HepG2 (cell line): Measurements from ENCODE around the gene BICRAL. TPM values are rescaled to one million over a fixed set of nuclear protein-coding genes. Genes with fewer than 3 reads are reported as not detected.
A peak's percentile ranks its signal among the peaks of the same experiment; 100 is the strongest.

Source experiments
- ATAC-seq: fragments of 200-7000 bp; cut with Tn5 transposase; 3 replicates; pipeline ENCODE4 v1.9.1; 2020; ENCODE audit warnings: mild to moderate bottlenecking, moderate library complexity
- BruUV-seq: library from RNA; stranded (reverse); fragments of 400-500 nt; replicated peaks from 2 replicates; lab custom pipeline; 2021; lab: Mats Ljungman, UMichigan
- CTCF ChIA-PET: fragments of 300-600 bp; formaldehyde crosslinking; extraction: SDS; loops from one replicate; lab custom pipeline; 2021; ENCODE audit warnings: low total read pairs, inconsistent platforms, low intra/inter-chr PET ratio; lab: Yijun Ruan, JAX
- POLR2A ChIA-PET: fragments of 350-600 bp; sonication (Branson Sonifier 250); formaldehyde crosslinking; loops from one replicate; lab custom pipeline; 2020; ENCODE audit warnings: antibody characterized with exemption, inconsistent platforms; lab: Yijun Ruan, JAX
- DNase-seq: peaks from one replicate; pipeline ENCODE4 v3.0.0-alpha.2; 2015; ENCODE audit warnings: low spot score
- FAIRE-seq: peaks from 3 replicates; lab custom pipeline; 2011; peaks lifted over from hg19 to GRCh38; lab: Jason Lieb, UNC
- H2AFZ ChIP-seq: one replicate; pipeline ENCODE4 v1.6.1; 2011; ENCODE audit warnings: low read length, inconsistent platforms
- H3K27ac ChIP-seq: fragments of 300-600 bp; 3 replicates; pipeline ENCODE4 v1.8.0; 2011; ENCODE audit warnings: mixed run types, mild to moderate bottlenecking, mixed read lengths, low read length, inconsistent platforms; ENCODE audit not compliant: insufficient read depth; ENCODE audit errors: extremely low read length
- H3K27me3 ChIP-seq, 2 experiments: fragments of 200-600 bp in 1 of 2; 2 replicates in 1 of 2; 3 replicates in 1 of 2; pipeline versions ENCODE4 v1.6.0 to v1.8.0; 2011; ENCODE audit warnings: low read length in 2 of 2, mild to moderate bottlenecking in 2 of 2, moderate library complexity in 2 of 2, inconsistent platforms in 1 of 2; ENCODE audit not compliant: insufficient read depth in 2 of 2, control insufficient read depth in 1 of 2
- H3K36me3 ChIP-seq, 2 experiments: fragments of 200-600 bp in 1 of 2; replicated peaks in 1 of 2; 2 replicates in 1 of 2; 3 replicates in 1 of 2; pipeline versions ENCODE4 v1.5.1 to v1.8.0; 2011; ENCODE audit warnings: low read length in 2 of 2, inconsistent platforms in 1 of 2; ENCODE audit not compliant: insufficient read depth in 2 of 2, control insufficient read depth in 1 of 2
- H3K4me1 ChIP-seq: 2 replicates; pipeline ENCODE4 v1.5.1; 2012; ENCODE audit warnings: low read length, inconsistent platforms; ENCODE audit not compliant: insufficient read depth
- H3K4me2 ChIP-seq: 2 replicates; pipeline ENCODE4 v1.6.0; 2011; ENCODE audit warnings: low read depth, low read length, inconsistent platforms
- H3K4me3 ChIP-seq, 3 experiments: fragments of 200-600 bp in 1 of 3; sonication (generic), shearing (Covaris generic) in 1 of 3; replicated peaks in 1 of 3; 2 replicates each; pipeline ENCODE4 v1.5.1; 2011 to 2016; ENCODE audit warnings: low read length in 3 of 3, inconsistent platforms in 2 of 3, low read depth in 2 of 3, mild to moderate bottlenecking in 2 of 3, control low read depth in 1 of 3, mixed read lengths in 1 of 3; ENCODE audit not compliant: insufficient read depth in 1 of 3
- H3K79me2 ChIP-seq: one replicate; pipeline ENCODE4 v1.6.1; 2011; ENCODE audit warnings: low read length, inconsistent platforms; ENCODE audit not compliant: insufficient read depth
- H3K9ac ChIP-seq: 2 replicates; pipeline ENCODE4 v1.6.0; 2011; ENCODE audit warnings: mild to moderate bottlenecking, low read depth, low read length, inconsistent platforms; ENCODE audit not compliant: insufficient read depth
- H3K9me3 ChIP-seq: 2 replicates; pipeline ENCODE4 v1.5.1; 2012; ENCODE audit warnings: mild to moderate bottlenecking, low read length
- H4K20me1 ChIP-seq: 2 replicates; pipeline ENCODE4 v1.6.0; 2011; ENCODE audit warnings: inconsistent platforms, mild to moderate bottlenecking, low read length, moderate library complexity; ENCODE audit not compliant: insufficient read depth
- ATF7 ChIP-seq, 2 experiments: fragments of 450-650 bp in 1 of 2; sonication (generic) in 1 of 2; formaldehyde crosslinking in 1 of 2; IDR thresholded peaks; 2 replicates each; pipeline versions ENCODE4 v1.4.0 to v1.6.1; 2016 to 2020; ENCODE audit warnings: antibody characterized with exemption in 1 of 2, mild to moderate bottlenecking in 1 of 2, missing genetic modification reagents in 1 of 2
- MLLT10 ChIP-seq: sonication (generic); formaldehyde crosslinking; IDR thresholded peaks from 2 replicates; pipeline ENCODE4 v1.4.0; 2020; ENCODE audit warnings: missing genetic modification reagents
- POGZ ChIP-seq: sonication (generic); formaldehyde crosslinking; IDR thresholded peaks from 2 replicates; pipeline ENCODE4 v1.4.0; 2020; ENCODE audit warnings: mild to moderate bottlenecking, missing genetic modification reagents
- POLR2AphosphoS5 ChIP-seq: IDR thresholded peaks from 2 replicates; pipeline ENCODE4 v1.6.1; 2012; ENCODE audit warnings: low read depth, low read length
- PRDM4 ChIP-seq: sonication (generic); formaldehyde crosslinking; IDR thresholded peaks from 2 replicates; pipeline ENCODE4 v1.9.0; 2021; ENCODE audit warnings: missing genetic modification reagents, borderline replicate concordance
- REPIN1 ChIP-seq: sonication (generic); formaldehyde crosslinking; IDR thresholded peaks from 2 replicates; pipeline ENCODE4 v1.8.0; 2022; ENCODE audit warnings: missing genetic modification reagents, low read depth, mild to moderate bottlenecking, borderline replicate concordance
- SAP130 ChIP-seq: IDR thresholded peaks from 2 replicates; pipeline ENCODE4 v1.6.1; 2016; ENCODE audit warnings: low read depth
- TOE1 ChIP-seq: sonication (generic); formaldehyde crosslinking; IDR thresholded peaks from 2 replicates; pipeline ENCODE4 v1.4.0; 2020; ENCODE audit warnings: mild to moderate bottlenecking, missing genetic modification reagents
- TRAFD1 ChIP-seq: sonication (generic); formaldehyde crosslinking; IDR thresholded peaks from 2 replicates; pipeline ENCODE4 v1.5.1; 2020; ENCODE audit warnings: missing genetic modification reagents, mild to moderate bottlenecking, borderline replicate concordance
- YEATS4 ChIP-seq: sonication (generic); formaldehyde crosslinking; IDR thresholded peaks from 2 replicates; pipeline ENCODE4 v1.4.0; 2020; ENCODE audit warnings: missing genetic modification reagents, borderline replicate concordance
- ZBTB14 ChIP-seq: sonication (generic); formaldehyde crosslinking; IDR thresholded peaks from 2 replicates; pipeline ENCODE4 v1.4.0; 2020; ENCODE audit warnings: missing genetic modification reagents
- ZNF275 ChIP-seq: sonication (generic); formaldehyde crosslinking; IDR thresholded peaks from 2 replicates; pipeline ENCODE4 v1.8.0; 2022; ENCODE audit warnings: missing genetic modification reagents, mild to moderate bottlenecking, inconsistent platforms, borderline replicate concordance
- WGBS: methylation state at CpG from one replicate; pipeline ENCODE4 v1.1.6; 2017; ENCODE audit warnings: low lambda C conversion rate; 5-methylcytosine and 5-hydroxymethylcytosine counted together
- in situ Hi-C: cut with HindIII; loops from 2 replicates; pipeline ENCODE4 v1.10.0; 2017; ENCODE audit warnings: low pct_unique_long_range_greater_than_20kb; ENCODE audit not compliant: extremely low pct_ligation_motif_present
- intact Hi-C: fragments of 100-400 bp; cut with micrococcal nuclease; formaldehyde crosslinking; loops from one replicate; pipeline ENCODE4 v1.10.0; 2022; ENCODE audit not compliant: unreplicated experiment
- polyA plus RNA-seq, 8 experiments: library from polyadenylated mRNA; depleted of rRNA in 3 of 8; stranded (reverse) in 7 of 8; unstranded in 1 of 8; fragments of >200 nt; fragmentation: Illumina TruSeq in 4 of 8; extraction: Trizol in 4 of 8; gene quantifications; 2 replicates each; pipeline versions ENCODE4 v1.2.1 to v1.2.3, GENCODE V29; 2011 to 2016; ENCODE audit warnings: low read depth in 4 of 8, missing spikeins in 1 of 8, mixed read lengths in 1 of 8; ENCODE audit not compliant: insufficient read depth in 1 of 8
- total RNA-seq, 5 experiments: library from RNA; depleted of rRNA; stranded (reverse); fragments of >200 nt; fragmentation: Illumina TruSeq; extraction: Trizol; gene quantifications; 2 replicates each; pipeline ENCODE4 v1.2.3, GENCODE V29; 2016; ENCODE audit warnings: low read depth in 1 of 5

The BICRAL gene
- total and polyA plus RNA-seq, 2 of the 13 experiments (the other 11 are each of a cell fraction or from before 2014, with no cell fraction given) = 5.0 to 13.5 TPM

GRCh38 chr6:42784717-42785498, 3.1 kb downstream of the BICRAL start (continued):
- TF ChIP-seq POLR2AphosphoS5 (0 out of 2 replicates have a peak, but pooled peaks have one; percentile 30), ATF7 (IDR thresholded peaks at IDR 0.05) (no peak), ATF7 (CRISPR knock-in tag; IDR thresholded peaks at IDR 0.05) (no peak)

GRCh38 chr6:42786525-42786985, 4.7 kb downstream of the BICRAL start:
- H2AFZ ChIP-seq = no peak overlapping the region
- no peak overlapping the region for H3K4me3 ChIP-seq
- in situ Hi-C loops = no loop called here
- ATAC-seq (no peak), DNase-seq (no peak), FAIRE-seq (no peak)
- intact Hi-C loops = no loop called here
- no peak overlapping the region for H3K27ac ChIP-seq
- no peak overlapping the region for H3K4me2 ChIP-seq
- peaks cover 65% of the 10 kb centered on the region for H3K4me1 ChIP-seq
- ChIA-PET POLR2A (interaction anchor here (1.3 to 11.1 kb wide), 2 partner anchors 40 to 93 kb away, joined by 3 to 270 read pairs; partner anchors contain the start of genes RPL7L1 and TBCC), CTCF (no interaction called here)
- H3K79me2 ChIP-seq = peaks cover 72% of the 10 kb centered on the region
- H3K9me3 ChIP-seq = no peaks in the 10 kb centered on the region
- no peak overlapping the region for H3K9ac ChIP-seq
- H3K27me3 ChIP-seq = no peaks in the 10 kb centered on the region; a peak in 1 of 5 replicates
- no TSS peak for BruUV-seq
- peaks cover 12% of the 10 kb centered on the region; the same call in 1 of the 2 replicates for H4K20me1 ChIP-seq
- WGBS = 94% methylated on average over 3 of the region's 3 CpGs
- no peaks in the 10 kb centered on the region; a peak in 1 of 5 replicates for H3K36me3 ChIP-seq
- TF ChIP-seq SAP130 = no peak
- no peak for TF ChIP-seq TRAFD1 (CRISPR knock-in tag)
- TF ChIP-seq POGZ (CRISPR knock-in tag) = no peak
- TF ChIP-seq MLLT10 (CRISPR knock-in tag) = no peak
- TF ChIP-seq REPIN1 (CRISPR knock-in tag) = no peak
- no peak for TF ChIP-seq PRDM4 (CRISPR knock-in tag)
- TF ChIP-seq TOE1 (CRISPR knock-in tag) = no peak
- no peak for TF ChIP-seq ZNF275
- TF ChIP-seq YEATS4 (CRISPR knock-in tag) = no peak
- no peak for TF ChIP-seq ZBTB14 (CRISPR knock-in tag)
